Panc1 (cell line): ENCODE data around the gene SIRT5. TPM values are rescaled to one million over a fixed set of nuclear protein-coding genes. Genes with fewer than 3 reads are reported as not detected.

Experiments
- ATAC-seq: fragments of 200-7000 bp; cut with Tn5 transposase; 2 replicates; pipeline ENCODE4 v1.9.1; 2020; ENCODE audit warnings: mild to moderate bottlenecking, moderate library complexity
- BruUV-seq: library from RNA; stranded (reverse); fragments of 400-500 nt; replicated peaks from 2 replicates; lab custom pipeline; 2021; lab: Mats Ljungman, UMichigan
- CTCF ChIA-PET: fragments of 300-600 bp; sonication (Branson Sonifier 250); formaldehyde crosslinking; loops from one replicate; lab custom pipeline; 2022; ENCODE audit warnings: antibody characterized with exemption; lab: Charles Lee
- POLR2A ChIA-PET: fragments of 300-600 bp; sonication (Branson Sonifier 250); formaldehyde crosslinking; loops from one replicate; lab custom pipeline; 2022; ENCODE audit warnings: antibody characterized with exemption; lab: Charles Lee
- DNase-seq: peaks from one replicate; pipeline ENCODE4 v3.0.0-alpha.2; 2010; ENCODE audit warnings: low read depth, low spot score
- H3K27ac ChIP-seq: 2 replicates; pipeline ENCODE4 v1.5.1; 2011; ENCODE audit warnings: mild to moderate bottlenecking, low read length, inconsistent platforms
- H3K27me3 ChIP-seq: fragments of 200-500 bp; sonication (Bioruptor generic); 2 replicates; pipeline ENCODE4 v1.6.0; 2014; ENCODE audit warnings: low read length, inconsistent platforms; ENCODE audit not compliant: control insufficient read depth, insufficient read depth
- H3K36me3 ChIP-seq: fragments of 200-500 bp; sonication (Bioruptor generic); 2 replicates; pipeline ENCODE4 v1.5.1; 2014; ENCODE audit warnings: inconsistent platforms, mild to moderate bottlenecking, low read length, moderate library complexity; ENCODE audit not compliant: control insufficient read depth, insufficient read depth
- H3K4me1 ChIP-seq: 2 replicates; pipeline ENCODE4 v1.5.1; 2011; ENCODE audit warnings: inconsistent platforms, mild to moderate bottlenecking, low read length, moderate library complexity; ENCODE audit not compliant: control insufficient read depth, insufficient read depth
- H3K4me3 ChIP-seq, 2 experiments: 2 replicates each; pipeline ENCODE4 v1.5.1; 2011 to 2012; ENCODE audit warnings: low read depth in 2 of 2, low read length in 2 of 2, mild to moderate bottlenecking in 2 of 2, inconsistent platforms in 1 of 2, moderate library complexity in 1 of 2
- H3K9me3 ChIP-seq: fragments of 200-500 bp; sonication (Bioruptor generic); 2 replicates; pipeline ENCODE4 v1.5.1; 2014; ENCODE audit warnings: low read depth, mild to moderate bottlenecking, inconsistent platforms, low read length, moderate library complexity; ENCODE audit not compliant: control insufficient read depth, insufficient read depth
- CTCF ChIP-seq: fragments of 450-650 bp; IDR thresholded peaks from 2 replicates; pipeline ENCODE4 v1.5.1; 2017; ENCODE audit warnings: mild to moderate bottlenecking
- POLR2AphosphoS5 ChIP-seq: IDR thresholded peaks from 2 replicates; pipeline ENCODE4 v1.6.1; 2012; ENCODE audit warnings: mild to moderate bottlenecking, low read depth, low read length, moderate library complexity
- REST ChIP-seq, 2 experiments: IDR thresholded peaks; 2 replicates each; pipeline ENCODE4 v1.6.1; 2011 to 2012; ENCODE audit warnings: low read depth in 2 of 2, control low read depth in 1 of 2, low read length in 1 of 2, mild to moderate bottlenecking in 1 of 2, moderate library complexity in 1 of 2; ENCODE audit not compliant: insufficient read depth in 1 of 2
- SIN3A ChIP-seq: IDR thresholded peaks from 2 replicates; pipeline ENCODE4 v1.6.1; 2012; ENCODE audit warnings: low read depth, mild to moderate bottlenecking, low read length, moderate library complexity, borderline replicate concordance; ENCODE audit not compliant: insufficient read depth
- TCF7L2 ChIP-seq: IDR thresholded peaks from 2 replicates; pipeline ENCODE4 v1.6.1; 2011; ENCODE audit warnings: mild to moderate bottlenecking, low read depth, low read length, inconsistent platforms
- in situ Hi-C: cut with HindIII; loops from 2 replicates; pipeline ENCODE4 v1.10.0; 2016; ENCODE audit warnings: low sequenced_read_pairs, low pct_unique_long_range_greater_than_20kb
- intact Hi-C: fragments of 100-400 bp; cut with micrococcal nuclease; formaldehyde crosslinking; loops from one replicate; pipeline ENCODE4 v1.10.0; 2022; ENCODE audit not compliant: unreplicated experiment
- total RNA-seq: library from RNA; stranded (reverse); gene quantifications from one replicate; pipeline ENCODE4 v1.2.1, GENCODE V29; 2021; ENCODE audit not compliant: unreplicated experiment

Gene SIRT5
- total RNA-seq, 1 experiment from 2014 or later: 11.0 TPM

GRCh38 chr6:13593103-13593502 is 18.7 kb downstream of the SIRT5 start:
- POLR2A ChIA-PET: interaction anchor here (0.6 kb wide), 1 partner anchor 25 kb away, joined by 5 read pairs; no protein-coding TSS in a partner anchor
- no TSS peak for BruUV-seq
- CTCF ChIA-PET: no interaction called here
- Histone ChIP-seq H3K4me1 (no peaks in the 10 kb centered on the region), H3K27ac (no peak overlapping the region), H3K4me3 (no peak overlapping the region), H3K9me3 (no peaks in the 10 kb centered on the region), H3K27me3 (no peaks in the 10 kb centered on the region), H3K36me3 (peaks cover 3% of the 10 kb centered on the region; the same call in 1 of the 2 replicates)
- no peak for ATAC-seq
- in situ Hi-C loops (no loop called here), intact Hi-C loops (no loop called here)
- TF ChIP-seq SIN3A (no peak), CTCF (no peak), TCF7L2 (no peak), POLR2AphosphoS5 (no peak), REST (IDR thresholded peaks at IDR 0.05; ENCODE audit: insufficient read depth in 1 of 2, low read depth in 2 of 2, low read length in 1 of 2) (no peak)
- no peak for DNase-seq

- BruUV-seq: no TSS peak
- H3K27ac ChIP-seq: no peak overlapping the region
- in situ Hi-C loops: no loop called here
- ChIA-PET CTCF (no interaction called here), POLR2A (interaction anchor here (0.6 kb wide), 1 partner anchor 25 kb away, joined by 5 read pairs; no protein-coding TSS in a partner anchor)
- H3K9me3 ChIP-seq: no peaks in the 10 kb centered on the region
- ATAC-seq: no peak
- peaks cover 3% of the 10 kb centered on the region; the same call in 1 of the 2 replicates for H3K36me3 ChIP-seq
- H3K4me1 ChIP-seq: no peaks in the 10 kb centered on the region
- H3K27me3 ChIP-seq: no peaks in the 10 kb centered on the region
- no peak overlapping the region for H3K4me3 ChIP-seq
- no peak for DNase-seq
- intact Hi-C loops: no loop called here
- no peak for TF ChIP-seq TCF7L2
- no peak for TF ChIP-seq POLR2AphosphoS5
- no peak for TF ChIP-seq SIN3A
- no peak for TF ChIP-seq REST (IDR thresholded peaks at IDR 0.05; ENCODE audit: insufficient read depth in 1 of 2, low read depth in 2 of 2, low read length in 1 of 2)
- TF ChIP-seq CTCF: no peak
These were observed 19.3 kb downstream of the SIRT5 start for GRCh38 chr6:13593720-13594119.
